Measurements from ENCODE around the gene SLC19A1.

Gene SLC19A1

DNA sequence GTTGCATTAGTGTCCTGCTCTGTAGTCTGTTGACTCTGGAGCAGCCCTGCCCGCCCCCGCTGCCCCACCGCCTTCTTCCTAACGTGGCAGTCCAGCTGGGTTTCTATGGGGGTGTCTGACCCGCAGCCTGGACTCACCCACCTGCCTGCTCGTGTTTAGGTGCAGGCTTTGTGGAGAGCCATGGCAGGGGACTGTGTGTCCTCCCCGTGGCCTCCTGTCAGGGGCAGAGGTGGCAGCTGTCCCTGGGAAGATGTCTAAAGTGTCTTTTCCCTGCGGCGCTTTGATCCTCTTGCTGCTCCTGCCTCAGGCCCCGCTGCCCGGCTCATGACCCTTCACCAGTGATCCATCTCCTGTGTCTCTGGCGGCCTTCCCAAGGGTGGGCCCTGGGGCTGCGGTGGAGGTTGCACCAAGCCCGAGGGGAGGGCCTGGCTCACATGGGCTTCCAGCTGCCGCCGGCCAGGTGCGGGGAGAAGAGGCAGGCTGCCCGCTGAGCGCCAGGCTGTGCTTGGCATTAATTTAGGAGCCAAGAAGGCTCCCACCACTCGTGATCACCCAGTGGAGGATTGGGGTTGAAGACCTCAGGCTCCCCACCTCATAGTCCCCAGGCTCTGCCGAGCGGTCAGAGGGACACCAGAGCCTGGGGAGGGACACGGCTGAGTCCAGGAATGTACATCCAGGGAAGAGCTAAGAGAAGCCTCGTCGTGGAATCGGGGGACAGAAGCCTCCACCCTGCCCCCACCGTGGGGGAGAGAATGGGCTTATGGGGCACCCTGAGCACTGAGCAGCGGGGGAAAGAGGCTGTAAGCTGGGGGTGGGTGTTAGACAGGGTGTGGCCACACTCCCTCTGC lies 93.2 kb downstream of the SLC19A1 start:
- no peak overlapping the region for H3K4me3 ChIP-seq (replicated peaks; ENCODE audit: low read depth, low read length)
- TF ChIP-seq, protein P1, sequence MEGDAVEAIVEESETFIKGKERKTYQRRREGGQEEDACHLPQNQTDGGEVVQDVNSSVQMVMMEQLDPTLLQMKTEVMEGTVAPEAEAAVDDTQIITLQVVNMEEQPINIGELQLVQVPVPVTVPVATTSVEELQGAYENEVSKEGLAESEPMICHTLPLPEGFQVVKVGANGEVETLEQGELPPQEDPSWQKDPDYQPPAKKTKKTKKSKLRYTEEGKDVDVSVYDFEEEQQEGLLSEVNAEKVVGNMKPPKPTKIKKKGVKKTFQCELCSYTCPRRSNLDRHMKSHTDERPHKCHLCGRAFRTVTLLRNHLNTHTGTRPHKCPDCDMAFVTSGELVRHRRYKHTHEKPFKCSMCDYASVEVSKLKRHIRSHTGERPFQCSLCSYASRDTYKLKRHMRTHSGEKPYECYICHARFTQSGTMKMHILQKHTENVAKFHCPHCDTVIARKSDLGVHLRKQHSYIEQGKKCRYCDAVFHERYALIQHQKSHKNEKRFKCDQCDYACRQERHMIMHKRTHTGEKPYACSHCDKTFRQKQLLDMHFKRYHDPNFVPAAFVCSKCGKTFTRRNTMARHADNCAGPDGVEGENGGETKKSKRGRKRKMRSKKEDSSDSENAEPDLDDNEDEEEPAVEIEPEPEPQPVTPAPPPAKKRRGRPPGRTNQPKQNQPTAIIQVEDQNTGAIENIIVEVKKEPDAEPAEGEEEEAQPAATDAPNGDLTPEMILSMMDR (IDR thresholded peaks at IDR 0.05; ENCODE audit: low read depth, low read length, missing control alignments), result no peak
- no peak for DNase-seq (ENCODE audit: extremely low read depth, low read depth)

DNA sequence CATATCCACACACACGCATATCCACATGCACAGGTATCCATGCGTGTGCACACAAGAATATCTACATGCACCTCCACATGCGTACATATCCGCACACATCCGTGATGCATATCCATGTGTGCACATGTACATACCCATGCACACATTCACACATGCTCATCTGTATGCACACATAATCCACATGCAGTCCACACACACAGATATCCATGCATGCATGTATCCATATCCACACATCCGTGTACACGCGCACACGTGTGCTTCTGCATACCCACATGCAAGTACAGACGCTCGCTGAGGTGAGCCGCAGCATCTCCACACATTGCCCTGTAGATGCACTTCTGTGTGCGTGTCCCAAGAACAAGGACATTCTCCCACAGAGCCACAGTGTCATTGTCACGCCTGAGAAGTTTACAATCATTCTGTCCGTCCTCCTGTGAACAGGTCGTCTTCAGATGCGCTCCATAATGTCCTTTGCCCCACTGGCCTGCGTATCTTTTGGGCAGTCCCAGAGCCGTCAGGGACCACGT lies 93.9 kb downstream of the SLC19A1 start:
- H3K4me3 ChIP-seq (replicated peaks; ENCODE audit: low read depth, low read length), result no peak overlapping the region
- TF ChIP-seq, protein P1 (IDR thresholded peaks at IDR 0.05; ENCODE audit: low read depth, low read length, missing control alignments), result no peak

More for the DNA sequence above, 93.9 kb downstream of the SLC19A1 start:
- DNase-seq (ENCODE audit: extremely low read depth, low read depth), result no peak

All from HFF-Myc (cell line).